ENCODE measurements around the gene CES4A. TPM values are rescaled to one million over a fixed set of nuclear protein-coding genes. Genes with fewer than 3 reads are reported as not detected.

The CES4A gene
- total RNA-seq, 2 experiments from 2014 or later: 14.9 to 16.0 TPM

GRCh38 chr16:66945939-66946338, 42.5 kb upstream of the CES4A start:
- H3K4me3 ChIP-seq (ENCODE audit: low read length): no peak overlapping the region
- peaks cover 24% of the 10 kb centered on the region for H3K4me1 ChIP-seq (ENCODE audit: insufficient read depth, low read length)
- Mint-ChIP-seq H3K9me3 (no peaks in the 10 kb centered on the region), H3K27me3 (peaks cover 34% of the 10 kb centered on the region), H3K4me3 (no peak overlapping the region), H3K27ac (no peak overlapping the region), H3K36me3 (ENCODE audit: low read depth) (peaks cover 32% of the 10 kb centered on the region), H3K4me1 (ENCODE audit: low read depth) (peaks cover 20% of the 10 kb centered on the region)
- no peak overlapping the region for H3K27ac ChIP-seq (ENCODE audit: low read depth in 1 of 2, low read length in 2 of 2)
- CTCF ChIA-PET: no interaction called here
- H3K27me3 ChIP-seq (ENCODE audit: control insufficient read depth in 1 of 2, insufficient read depth in 2 of 2, low read length in 2 of 2): peaks cover 19% of the 10 kb centered on the region in 2 experiments
- no peak for TF ChIP-seq CTCF (IDR thresholded peaks at IDR 0.05)
- no peak for ATAC-seq (ENCODE audit: poor library complexity)
- H3K9me3 ChIP-seq (ENCODE audit: control insufficient read depth in 1 of 2, insufficient read depth in 1 of 2, low read length in 2 of 2): peaks cover 0 to 8% of the 10 kb centered on the region in 2 experiments
- peaks cover 29% of the 10 kb centered on the region for H3K36me3 ChIP-seq (ENCODE audit: insufficient read depth, low read length)
- POLR2A ChIA-PET: no interaction called here
- intact Hi-C loops (cut with DNase I, micrococcal nuclease): loop anchor here in 1 of 2 experiments (2.0 kb wide), 1 partner anchor 239 kb away; no protein-coding TSS in a partner anchor
- no peak for DNase-seq

GRCh38 chr16:66946541-66946940, 41.8 kb upstream of the CES4A start:
- intact Hi-C loops (cut with DNase I, micrococcal nuclease): loop anchor here in 1 of 2 experiments (2.0 kb wide), 1 partner anchor 238 kb away; no protein-coding TSS in a partner anchor
- ChIA-PET CTCF (interaction anchor here (0.9 to 1.2 kb wide), 2 partner anchors 12 to 14 kb away, joined by 3 to 4 read pairs; no protein-coding TSS in a partner anchor), POLR2A (no interaction called here)
- no peak overlapping the region for H3K4me3 Mint-ChIP-seq
- no peak overlapping the region for H3K4me3 ChIP-seq (ENCODE audit: low read length)
- peaks cover 26% of the 10 kb centered on the region for H3K36me3 Mint-ChIP-seq (ENCODE audit: low read depth)
- no peak for ATAC-seq (ENCODE audit: poor library complexity)
- H3K27ac ChIP-seq (ENCODE audit: low read depth in 1 of 2, low read length in 2 of 2): no peak overlapping the region
- H3K9me3 Mint-ChIP-seq: no peaks in the 10 kb centered on the region
- peaks cover 19 to 22% of the 10 kb centered on the region in 2 experiments for H3K27me3 ChIP-seq (ENCODE audit: control insufficient read depth in 1 of 2, insufficient read depth in 2 of 2, low read length in 2 of 2)
- H3K27me3 Mint-ChIP-seq: peaks cover 40% of the 10 kb centered on the region
- peaks cover 24% of the 10 kb centered on the region for H3K4me1 ChIP-seq (ENCODE audit: insufficient read depth, low read length)
- no peak for TF ChIP-seq CTCF (IDR thresholded peaks at IDR 0.05)
- peaks cover 20% of the 10 kb centered on the region for H3K4me1 Mint-ChIP-seq (ENCODE audit: low read depth)
- DNase-seq: no peak
- no peak overlapping the region for H3K27ac Mint-ChIP-seq
- H3K36me3 ChIP-seq (ENCODE audit: insufficient read depth, low read length): peaks cover 23% of the 10 kb centered on the region
- H3K9me3 ChIP-seq (ENCODE audit: control insufficient read depth in 1 of 2, insufficient read depth in 1 of 2, low read length in 2 of 2): peaks cover 0 to 8% of the 10 kb centered on the region in 2 experiments

- no peak for DNase-seq
- no peak for ATAC-seq (ENCODE audit: poor library complexity)
- Mint-ChIP-seq H3K4me1 (ENCODE audit: low read depth) (peaks cover 20% of the 10 kb centered on the region), H3K4me3 (peak overlapping the region; percentile 89), H3K9me3 (no peaks in the 10 kb centered on the region), H3K27ac (peak overlapping the region; percentile 2), H3K27me3 (peaks cover 44% of the 10 kb centered on the region), H3K36me3 (ENCODE audit: low read depth) (peaks cover 22% of the 10 kb centered on the region)
- H3K27me3 ChIP-seq (ENCODE audit: control insufficient read depth in 1 of 2, insufficient read depth in 2 of 2, low read length in 2 of 2): peaks cover 19 to 22% of the 10 kb centered on the region in 2 experiments
- H3K36me3 ChIP-seq (ENCODE audit: insufficient read depth, low read length): peaks cover 20% of the 10 kb centered on the region
- CTCF ChIA-PET: interaction anchor here (0.9 to 1.3 kb wide), 5 partner anchors 9 to 208 kb away, joined by 3 to 4 read pairs (median 4); no protein-coding TSS in a partner anchor
- intact Hi-C loops (cut with DNase I, micrococcal nuclease): loop anchor here in 1 of 2 experiments (2.0 kb wide), 1 partner anchor 238 kb away; no protein-coding TSS in a partner anchor
- no peak overlapping the region for H3K4me3 ChIP-seq (ENCODE audit: low read length)
- POLR2A ChIA-PET: interaction anchor here (0.6 to 1.1 kb wide), 2 partner anchors 208 to 503 kb away, joined by 3 to 4 read pairs; no protein-coding TSS in a partner anchor
- H3K9me3 ChIP-seq (ENCODE audit: control insufficient read depth in 1 of 2, insufficient read depth in 1 of 2, low read length in 2 of 2): peaks cover 0 to 8% of the 10 kb centered on the region in 2 experiments
- no peak for TF ChIP-seq CTCF (IDR thresholded peaks at IDR 0.05)
- H3K27ac ChIP-seq (ENCODE audit: low read depth in 1 of 2, low read length in 2 of 2): no peak overlapping the region
- peaks cover 24% of the 10 kb centered on the region for H3K4me1 ChIP-seq (ENCODE audit: insufficient read depth, low read length)
These were observed 41.5 kb upstream of the CES4A start for GRCh38 chr16:66946974-66947301.
